ENCODE results near the gene MRPL2.
A peak's percentile ranks its signal among the peaks of the same experiment; 100 is the strongest.

The MRPL2 gene

GRCh38 chr6:43020847-43021246 is 38.4 kb downstream of the MRPL2 start (continued):
- TF ChIP-seq ZNF707 (tag by site-specific recombination; IDR thresholded peaks at IDR 0.05) (no peak), YY1 (tag by site-specific recombination; IDR thresholded peaks at IDR 0.05) (no peak), TSHZ1 (tag by site-specific recombination; IDR thresholded peaks at IDR 0.05; ENCODE audit: borderline replicate concordance) (no peak), FEZF1 (tag by site-specific recombination; IDR thresholded peaks at IDR 0.05) (no peak), ZNF610 (tag by site-specific recombination; IDR thresholded peaks at IDR 0.05; ENCODE audit: borderline replicate concordance) (no peak), KLF10 (tag by site-specific recombination; IDR thresholded peaks at IDR 0.05) (no peak), ZBTB26 (tag by site-specific recombination; optimal IDR thresholded peaks at IDR 0.05) (no peak), ZBTB6 (tag by site-specific recombination; IDR thresholded peaks at IDR 0.05) (peak; percentile 76), CTCF (tag by site-specific recombination; IDR thresholded peaks at IDR 0.05) (no peak), ZNF501 (tag by site-specific recombination; IDR thresholded peaks at IDR 0.05) (no peak), ZNF426 (tag by site-specific recombination; IDR thresholded peaks at IDR 0.05) (no peak), ZBTB21 (tag by site-specific recombination; IDR thresholded peaks at IDR 0.05) (no peak), SP2 (tag by site-specific recombination; IDR thresholded peaks at IDR 0.05) (peak; percentile 62; the same call in 1 of the 2 replicates), ZFP3 (tag by site-specific recombination; IDR thresholded peaks at IDR 0.05; ENCODE audit: low read depth) (no peak), HOXD13 (CRISPR knock-in tag; IDR thresholded peaks at IDR 0.05; ENCODE audit: borderline replicate concordance) (no peak), PRDM10 (tag by site-specific recombination; IDR thresholded peaks at IDR 0.05) (no peak), ZNF645 (tag by site-specific recombination; IDR thresholded peaks at IDR 0.05) (no peak), ZNF530 (tag by site-specific recombination; IDR thresholded peaks at IDR 0.05; ENCODE audit: low read depth) (no peak), GLIS1 (tag by site-specific recombination; IDR thresholded peaks at IDR 0.05) (no peak), PRDM2 (tag by site-specific recombination; IDR thresholded peaks at IDR 0.05; ENCODE audit: borderline replicate concordance) (no peak), ZNF510 (tag by site-specific recombination; IDR thresholded peaks at IDR 0.05; ENCODE audit: insufficient replicate concordance) (no peak)

Measured in HEK293 (cell line).